H1 (cell line): ENCODE data around the gene XAGE1A.
"Not testable (repeated sequence)": the region's sequence is repeated elsewhere in the genome, so short reads cannot be mapped to it uniquely, and the experiment has no call there.

ENCODE experiments used
- BACH1 ChIP-seq: IDR thresholded peaks from 2 replicates; pipeline ENCODE4 v1.6.1; 2012; ENCODE audit warnings: low read length, improper control_type of control experiment
- CTBP2 ChIP-seq: IDR thresholded peaks from 2 replicates; pipeline ENCODE4 v1.7.0; 2011; ENCODE audit warnings: borderline replicate concordance, mild to moderate bottlenecking, moderate library complexity, mixed read lengths, low read length; ENCODE audit not compliant: insufficient read depth, insufficient read length
- SP1 ChIP-seq: IDR thresholded peaks from 2 replicates; pipeline ENCODE4 v1.6.1; 2011; ENCODE audit warnings: low read depth, low read length
- TAF1 ChIP-seq: IDR thresholded peaks from 2 replicates; pipeline ENCODE4 v1.6.1; 2011; ENCODE audit warnings: mild to moderate bottlenecking, low read depth, low read length
- TF ChIP-seq, protein P1 (sequence below), 3 experiments: IDR thresholded peaks; 1 replicate in 2 of 3; 2 replicates in 1 of 3; pipeline versions ENCODE4 v1.5.1 to v1.6.1; 2011; ENCODE audit warnings: low read length in 3 of 3, mild to moderate bottlenecking in 3 of 3, inconsistent platforms in 2 of 3, low read depth in 1 of 3, moderate library complexity in 1 of 3; ENCODE audit not compliant: insufficient read depth in 1 of 3; ENCODE audit errors: control extremely low read depth in 1 of 3

DNA sequence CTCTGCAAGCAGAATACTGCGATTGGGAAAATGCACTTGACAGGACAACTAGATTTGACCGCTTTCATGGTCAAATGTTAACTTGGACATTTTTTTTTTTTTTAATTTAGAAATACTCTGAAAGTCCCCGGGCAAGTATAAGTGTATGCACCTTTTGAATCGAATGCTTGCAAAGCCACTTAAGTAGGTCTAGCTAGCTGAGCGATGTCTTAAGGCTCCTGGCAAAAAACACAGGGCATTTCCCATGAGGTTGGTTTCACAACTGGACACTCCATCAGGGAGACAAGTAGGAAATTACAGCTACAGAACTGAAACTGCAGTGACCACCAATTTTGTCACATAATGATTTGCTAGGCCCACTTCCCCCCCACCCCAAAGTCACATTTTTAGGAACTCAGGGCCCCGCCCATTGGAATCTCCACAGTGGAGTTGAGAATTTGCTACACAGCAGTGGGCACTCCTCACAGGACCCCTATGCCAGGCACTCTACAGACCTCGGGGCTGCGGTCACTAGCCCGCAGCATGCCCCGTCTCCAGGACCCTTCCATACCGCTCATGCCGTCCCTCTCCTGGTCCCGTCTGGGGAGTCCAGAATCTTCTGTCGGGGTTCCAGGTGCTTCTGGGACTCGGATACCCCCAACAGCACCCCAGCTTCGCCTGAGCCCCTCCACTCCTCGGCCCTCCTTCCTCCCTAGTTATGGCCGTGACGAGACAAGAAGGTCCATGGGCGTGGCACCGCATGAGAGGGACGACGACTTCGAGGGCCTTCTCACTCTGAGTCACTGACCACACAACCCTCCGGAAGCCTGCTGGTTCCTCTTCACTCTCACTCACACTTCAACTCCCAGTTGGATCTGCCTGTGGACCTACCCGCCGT lies 20.7 kb downstream of the XAGE1A start:
- TF ChIP-seq, protein P1, sequence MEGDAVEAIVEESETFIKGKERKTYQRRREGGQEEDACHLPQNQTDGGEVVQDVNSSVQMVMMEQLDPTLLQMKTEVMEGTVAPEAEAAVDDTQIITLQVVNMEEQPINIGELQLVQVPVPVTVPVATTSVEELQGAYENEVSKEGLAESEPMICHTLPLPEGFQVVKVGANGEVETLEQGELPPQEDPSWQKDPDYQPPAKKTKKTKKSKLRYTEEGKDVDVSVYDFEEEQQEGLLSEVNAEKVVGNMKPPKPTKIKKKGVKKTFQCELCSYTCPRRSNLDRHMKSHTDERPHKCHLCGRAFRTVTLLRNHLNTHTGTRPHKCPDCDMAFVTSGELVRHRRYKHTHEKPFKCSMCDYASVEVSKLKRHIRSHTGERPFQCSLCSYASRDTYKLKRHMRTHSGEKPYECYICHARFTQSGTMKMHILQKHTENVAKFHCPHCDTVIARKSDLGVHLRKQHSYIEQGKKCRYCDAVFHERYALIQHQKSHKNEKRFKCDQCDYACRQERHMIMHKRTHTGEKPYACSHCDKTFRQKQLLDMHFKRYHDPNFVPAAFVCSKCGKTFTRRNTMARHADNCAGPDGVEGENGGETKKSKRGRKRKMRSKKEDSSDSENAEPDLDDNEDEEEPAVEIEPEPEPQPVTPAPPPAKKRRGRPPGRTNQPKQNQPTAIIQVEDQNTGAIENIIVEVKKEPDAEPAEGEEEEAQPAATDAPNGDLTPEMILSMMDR (IDR thresholded peaks at IDR 0.05; ENCODE audit: control extremely low read depth in 1 of 3, insufficient read depth in 1 of 3, low read depth in 1 of 3, low read length in 3 of 3) = not testable (repeated sequence)
- not testable (repeated sequence) for TF ChIP-seq TAF1, CTBP2, SP1, BACH1
